Endothelial cell (in vitro differentiated cells): ENCODE measurements around the gene TYW5. TPM values are rescaled to one million over a fixed set of nuclear protein-coding genes. Genes with fewer than 3 reads are reported as not detected.

Experiments
- DNase-seq: peaks from one replicate; pipeline ENCODE4 v3.0.0; 2021; ENCODE audit warnings: low spot score
- H3K27ac Mint-ChIP-seq: one replicate; pipeline ENCODE4 v1.8.0; 2021; ENCODE audit warnings: mixed read lengths, inconsistent platforms; ENCODE audit not compliant: unreplicated experiment
- H3K27me3 Mint-ChIP-seq: one replicate; pipeline ENCODE4 v1.8.0; 2021; ENCODE audit warnings: mild to moderate bottlenecking, moderate library complexity, mixed read lengths, inconsistent platforms; ENCODE audit not compliant: unreplicated experiment
- H3K36me3 Mint-ChIP-seq: one replicate; pipeline ENCODE4 v1.8.0; 2021; ENCODE audit warnings: mild to moderate bottlenecking, low read depth, mixed read lengths, inconsistent platforms; ENCODE audit not compliant: unreplicated experiment
- H3K4me1 Mint-ChIP-seq: one replicate; pipeline ENCODE4 v1.8.0; 2021; ENCODE audit warnings: mild to moderate bottlenecking, mixed read lengths, inconsistent platforms; ENCODE audit not compliant: unreplicated experiment
- H3K4me3 Mint-ChIP-seq: one replicate; pipeline ENCODE4 v1.8.0; 2021; ENCODE audit warnings: mild to moderate bottlenecking, mixed read lengths, inconsistent platforms; ENCODE audit not compliant: unreplicated experiment
- H3K9me3 Mint-ChIP-seq: one replicate; pipeline ENCODE4 v1.8.0; 2021; ENCODE audit warnings: mixed read lengths, inconsistent platforms; ENCODE audit not compliant: unreplicated experiment
- total RNA-seq: library from RNA; stranded (reverse); fragmentation: NEBNext Ultra II Directional; extraction: Animal tissue kit (Norgen Biotek cat#: 25700); gene quantifications from one replicate; pipeline ENCODE4 v1.2.1, GENCODE V29; 2021; ENCODE audit not compliant: unreplicated experiment
- TF ChIP-seq, protein P1 (sequence below): fragments of 200-600 bp; sonication (generic); IDR thresholded peaks from one replicate; pipeline ENCODE4 v1.5.0; 2021; ENCODE audit warnings: antibody characterized with exemption; ENCODE audit not compliant: unreplicated experiment

TYW5 gene
- total RNA-seq, 1 donor from 2014 or later: 8.3 TPM

DNA sequence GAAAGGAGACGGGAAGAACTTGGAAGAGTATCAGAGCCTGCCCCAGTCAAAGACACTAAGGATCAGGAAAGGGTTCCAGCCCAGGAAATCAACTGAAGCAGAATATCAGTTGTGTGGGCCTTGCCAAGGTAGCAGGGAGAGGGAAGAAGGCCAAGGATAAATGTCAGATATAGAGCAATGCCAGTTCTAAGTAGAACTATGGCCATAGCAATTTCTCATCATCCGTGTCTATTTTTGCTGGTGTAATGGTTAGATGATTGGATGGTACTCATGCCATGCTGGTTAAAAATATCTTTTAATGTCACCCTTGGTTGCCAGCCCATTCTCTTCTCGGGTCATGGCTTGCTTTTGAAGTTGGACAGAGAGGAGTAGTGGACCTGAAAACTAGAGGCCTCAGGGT, 42.0 kb upstream of the TYW5 start:
- H3K9me3 Mint-ChIP-seq: no peaks in the 10 kb centered on the region
- TF ChIP-seq, protein P1, sequence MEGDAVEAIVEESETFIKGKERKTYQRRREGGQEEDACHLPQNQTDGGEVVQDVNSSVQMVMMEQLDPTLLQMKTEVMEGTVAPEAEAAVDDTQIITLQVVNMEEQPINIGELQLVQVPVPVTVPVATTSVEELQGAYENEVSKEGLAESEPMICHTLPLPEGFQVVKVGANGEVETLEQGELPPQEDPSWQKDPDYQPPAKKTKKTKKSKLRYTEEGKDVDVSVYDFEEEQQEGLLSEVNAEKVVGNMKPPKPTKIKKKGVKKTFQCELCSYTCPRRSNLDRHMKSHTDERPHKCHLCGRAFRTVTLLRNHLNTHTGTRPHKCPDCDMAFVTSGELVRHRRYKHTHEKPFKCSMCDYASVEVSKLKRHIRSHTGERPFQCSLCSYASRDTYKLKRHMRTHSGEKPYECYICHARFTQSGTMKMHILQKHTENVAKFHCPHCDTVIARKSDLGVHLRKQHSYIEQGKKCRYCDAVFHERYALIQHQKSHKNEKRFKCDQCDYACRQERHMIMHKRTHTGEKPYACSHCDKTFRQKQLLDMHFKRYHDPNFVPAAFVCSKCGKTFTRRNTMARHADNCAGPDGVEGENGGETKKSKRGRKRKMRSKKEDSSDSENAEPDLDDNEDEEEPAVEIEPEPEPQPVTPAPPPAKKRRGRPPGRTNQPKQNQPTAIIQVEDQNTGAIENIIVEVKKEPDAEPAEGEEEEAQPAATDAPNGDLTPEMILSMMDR: no peak
- H3K36me3 Mint-ChIP-seq: no peaks in the 10 kb centered on the region
- no peak overlapping the region for H3K27ac Mint-ChIP-seq
- no peak overlapping the region for H3K4me3 Mint-ChIP-seq
- no peak for DNase-seq
- H3K27me3 Mint-ChIP-seq: no peaks in the 10 kb centered on the region
- peaks cover 13% of the 10 kb centered on the region for H3K4me1 Mint-ChIP-seq

DNA sequence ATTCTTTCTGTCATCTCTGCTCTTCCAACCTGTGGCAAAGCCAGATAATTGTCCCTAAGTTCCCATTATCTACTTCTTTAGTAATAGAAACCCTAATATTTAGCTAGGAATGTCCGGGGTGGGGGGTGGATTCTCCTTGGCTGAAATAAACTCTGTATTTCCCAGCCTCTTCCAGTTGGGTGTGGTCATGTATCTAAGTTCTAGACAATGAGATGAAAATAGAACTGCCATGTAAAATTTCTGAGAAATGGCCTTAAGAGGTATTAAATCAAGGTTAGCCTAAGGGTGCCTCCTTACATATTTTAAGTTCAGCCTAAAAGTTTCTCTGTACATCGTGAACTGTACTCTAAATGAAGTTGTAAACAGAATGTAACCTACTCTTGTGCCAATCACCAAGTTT, 39.6 kb upstream of the TYW5 start:
- Mint-ChIP-seq H3K27me3 (no peaks in the 10 kb centered on the region), H3K4me1 (peaks cover 13% of the 10 kb centered on the region), H3K36me3 (no peaks in the 10 kb centered on the region), H3K27ac (no peak overlapping the region), H3K9me3 (no peaks in the 10 kb centered on the region), H3K4me3 (no peak overlapping the region)
- DNase-seq: no peak
- TF ChIP-seq, protein P1: no peak

DNA sequence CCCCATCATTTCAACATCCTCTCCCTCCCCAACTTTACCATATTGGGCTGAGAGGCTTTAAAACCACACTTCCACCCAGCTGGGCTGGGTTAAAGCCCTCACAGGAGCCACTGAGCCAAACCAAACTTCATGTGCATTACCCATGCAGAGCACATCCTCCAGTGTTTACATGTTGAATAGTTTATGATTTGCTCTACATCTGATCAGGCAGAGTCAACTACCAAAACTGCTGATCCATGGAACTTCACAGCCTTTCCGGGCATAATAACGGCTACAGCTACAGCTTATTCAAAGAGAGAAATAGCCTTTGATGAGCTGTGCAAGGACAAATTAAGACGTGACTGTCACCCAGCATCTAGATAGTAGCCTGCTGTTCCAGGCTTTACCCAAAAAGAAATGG, 39.1 kb upstream of the TYW5 start:
- TF ChIP-seq, protein P1: no peak
- no peak overlapping the region for H3K4me3 Mint-ChIP-seq
- no peaks in the 10 kb centered on the region for H3K9me3 Mint-ChIP-seq
- no peaks in the 10 kb centered on the region for H3K27me3 Mint-ChIP-seq
- no peak for DNase-seq
- H3K27ac Mint-ChIP-seq: no peak overlapping the region
- peaks cover 13% of the 10 kb centered on the region for H3K4me1 Mint-ChIP-seq
- H3K36me3 Mint-ChIP-seq: no peaks in the 10 kb centered on the region

DNA sequence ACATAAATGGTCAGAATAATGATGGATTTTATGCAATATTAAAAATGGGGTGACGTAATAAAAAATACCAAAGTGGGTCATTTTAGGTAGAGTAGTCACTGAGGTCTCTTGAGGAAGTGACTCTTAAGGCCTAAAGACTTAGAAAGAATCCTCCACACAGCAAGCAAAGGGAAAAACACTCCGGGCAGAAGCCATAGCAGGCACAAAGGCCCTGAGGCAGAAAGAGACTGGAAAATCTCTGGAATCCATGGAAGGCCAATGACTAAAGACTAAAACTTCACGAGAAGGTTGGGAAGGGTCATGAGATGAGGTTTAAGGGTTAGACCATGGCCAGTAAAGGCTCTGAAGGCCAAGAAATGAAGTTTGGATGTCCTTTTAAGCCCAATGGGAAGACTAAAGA, 37.0 kb upstream of the TYW5 start:
- no peak for DNase-seq
- Mint-ChIP-seq H3K27ac (no peak overlapping the region), H3K9me3 (no peaks in the 10 kb centered on the region), H3K27me3 (no peaks in the 10 kb centered on the region), H3K4me3 (no peak overlapping the region), H3K36me3 (no peaks in the 10 kb centered on the region), H3K4me1 (peaks cover 13% of the 10 kb centered on the region)
- TF ChIP-seq, protein P1: no peak

DNA sequence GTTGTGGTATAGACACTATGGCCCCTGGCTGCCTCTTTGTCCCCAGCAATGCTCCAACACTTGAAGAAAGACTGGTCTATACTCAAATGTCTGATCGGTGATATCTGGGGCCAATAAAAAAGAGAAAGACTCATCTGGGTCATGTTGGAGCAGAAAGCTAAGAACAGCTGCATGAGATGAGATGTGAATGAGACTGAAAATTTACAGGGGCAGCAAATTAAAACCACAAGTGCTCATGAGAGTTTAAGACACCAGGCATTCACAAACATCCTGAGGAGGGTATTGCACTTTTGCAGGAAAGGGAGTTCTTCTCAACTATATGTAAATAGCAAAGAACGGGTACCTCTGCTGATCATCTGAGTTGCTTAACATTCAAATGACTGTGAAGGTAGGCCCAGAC, 36.4 kb upstream of the TYW5 start:
- DNase-seq: no peak
- Mint-ChIP-seq H3K27me3 (no peaks in the 10 kb centered on the region), H3K4me3 (no peak overlapping the region), H3K4me1 (peaks cover 13% of the 10 kb centered on the region), H3K9me3 (no peaks in the 10 kb centered on the region), H3K36me3 (no peaks in the 10 kb centered on the region), H3K27ac (no peak overlapping the region)
- TF ChIP-seq, protein P1: no peak
